ENCODE results near the gene CDC37. TPM values are rescaled to one million over a fixed set of nuclear protein-coding genes. Genes with fewer than 3 reads are reported as not detected.

Gene CDC37
- total and polyA plus RNA-seq, 7 donors, result 165 to 268 (median 182) TPM

- TF ChIP-seq CTCF (IDR thresholded peaks at IDR 0.05), result no peak
- Histone ChIP-seq H3K9me3 (no peaks in the 10 kb centered on the region), H3K4me3 (no peak overlapping the region), H3K4me1 (no peaks in the 10 kb centered on the region), H3K36me3 (ENCODE audit: insufficient read depth in 1 of 2, low read depth in 1 of 2) (peaks cover 4 to 55% of the 10 kb centered on the region in 2 donors), H3K27me3 (ENCODE audit: insufficient read depth in 3 of 3, low read length in 2 of 3) (no peaks in the 10 kb centered on the region), H3K27ac (no peak overlapping the region)
- intact Hi-C loops (cut with DNase I), result loop anchor here (5.0 to 10.0 kb wide), 2 partner anchors 278 to 461 kb away; partner anchors contain the start of genes EIF3G (in 1 of the 2) and P2RY11 (in 1 of the 2)
- no peak for ATAC-seq
- WGBS, 3 donors, result 86 to 90% (median 86%) methylated on average over 22 to 24 of the region's 24 CpGs
- no peak for DNase-seq
These were observed 10.2 kb downstream of the CDC37 start for GRCh38 chr19:10393137-10393536.

- no peak for DNase-seq
- ATAC-seq, result no peak
- H3K27ac ChIP-seq, result no peak overlapping the region
- H3K4me1 ChIP-seq, result no peaks in the 10 kb centered on the region
- no peaks in the 10 kb centered on the region for H3K9me3 ChIP-seq
- H3K27me3 ChIP-seq (ENCODE audit: insufficient read depth in 3 of 3, low read length in 2 of 3), result no peaks in the 10 kb centered on the region
- WGBS, 3 donors, result 79 to 86% (median 82%) methylated on average over 6 of the region's 6 CpGs
- intact Hi-C loops (cut with DNase I), result loop anchor here (5.0 to 10.0 kb wide), 2 partner anchors 277 to 460 kb away; partner anchors contain the start of genes EIF3G (in 1 of the 2) and P2RY11 (in 1 of the 2)
- H3K36me3 ChIP-seq (ENCODE audit: insufficient read depth in 1 of 2, low read depth in 1 of 2), result peaks cover 4 to 55% of the 10 kb centered on the region in 2 donors
- no peak for TF ChIP-seq CTCF (IDR thresholded peaks at IDR 0.05)
- no peak overlapping the region for H3K4me3 ChIP-seq
These were observed 11.2 kb downstream of the CDC37 start for GRCh38 chr19:10392120-10392519.

- H3K27ac ChIP-seq, result no peak overlapping the region
- ATAC-seq, result peak; percentile 61 to 78 (median 68)
- 44 to 59% (median 47%) methylated on average over 9 of the region's 9 CpGs for WGBS, 3 donors
These were observed 12.6 kb downstream of the CDC37 start for GRCh38 chr19:10390652-10391286.

GRCh38 chr19:10389863-10390262 is 13.5 kb downstream of the CDC37 start:
- Histone ChIP-seq H3K27me3 (ENCODE audit: insufficient read depth in 3 of 3, low read length in 2 of 3) (no peaks in the 10 kb centered on the region), H3K4me1 (no peaks in the 10 kb centered on the region), H3K27ac (no peak overlapping the region), H3K36me3 (ENCODE audit: insufficient read depth in 1 of 2, low read depth in 1 of 2) (peaks cover 4 to 44% of the 10 kb centered on the region in 2 donors), H3K4me3 (no peak overlapping the region), H3K9me3 (no peaks in the 10 kb centered on the region)
- peak; percentile 9 for TF ChIP-seq CTCF (IDR thresholded peaks at IDR 0.05)
- 32 to 48% (median 38%) methylated on average over 12 of the region's 12 CpGs for WGBS, 3 donors
- intact Hi-C loops (cut with DNase I), result loop anchor here (1.0 to 10.0 kb wide), 4 partner anchors 121 to 458 kb away; partner anchors contain the start of genes EIF3G (in 1 of the 2) and P2RY11 (in 1 of the 2)
- ATAC-seq, result peak; percentile 41 to 66 (median 54)
- DNase-seq, result no peak

More at GRCh38 chr19:10390652-10391286, 12.6 kb downstream of the CDC37 start:
- intact Hi-C loops (cut with DNase I), result loop anchor here (1.0 to 10.0 kb wide), 3 partner anchors 121 to 458 kb away; partner anchors contain the start of genes EIF3G (in 1 of the 2) and P2RY11 (in 1 of the 2)
- Histone ChIP-seq H3K36me3 (ENCODE audit: insufficient read depth in 1 of 2, low read depth in 1 of 2) (peaks cover 4 to 54% of the 10 kb centered on the region in 2 donors), H3K27me3 (ENCODE audit: insufficient read depth in 3 of 3, low read length in 2 of 3) (no peaks in the 10 kb centered on the region), H3K4me1 (no peaks in the 10 kb centered on the region), H3K4me3 (no peak overlapping the region), H3K9me3 (no peaks in the 10 kb centered on the region)
- TF ChIP-seq CTCF (IDR thresholded peaks at IDR 0.05), result peak; percentile 75
- DNase-seq, result peak; percentile 57 to 72
